Mononuclear cell (primary cell): ENCODE measurements around the gene RIOK1. TPM values are rescaled to one million over a fixed set of nuclear protein-coding genes. Genes with fewer than 3 reads are reported as not detected.

Source experiments
- H3K27me3 ChIP-seq: 2 replicates; pipeline ENCODE4 v1.6.0; 2011; ENCODE audit warnings: low read length, control low read depth; ENCODE audit not compliant: insufficient read depth
- H3K4me1 ChIP-seq: 2 replicates; pipeline ENCODE4 v1.5.1; 2011; ENCODE audit warnings: mild to moderate bottlenecking, low read length, control low read depth; ENCODE audit not compliant: insufficient read depth
- H3K4me3 ChIP-seq: 2 replicates; pipeline ENCODE4 v1.5.1; 2011; ENCODE audit warnings: mild to moderate bottlenecking, low read length, moderate library complexity
- H3K9me3 ChIP-seq: 2 replicates; pipeline ENCODE4 v1.5.1; 2011; ENCODE audit warnings: low read depth, mild to moderate bottlenecking, control low read depth, low read length
- total RNA-seq: library from RNA; depleted of rRNA; stranded (reverse); fragments of >200 nt; gene quantifications from one replicate; pipeline ENCODE4 v1.2.3, GENCODE V29; 2012

RIOK1 gene
- total RNA-seq, 1 donor = 29.4 TPM

DNA sequence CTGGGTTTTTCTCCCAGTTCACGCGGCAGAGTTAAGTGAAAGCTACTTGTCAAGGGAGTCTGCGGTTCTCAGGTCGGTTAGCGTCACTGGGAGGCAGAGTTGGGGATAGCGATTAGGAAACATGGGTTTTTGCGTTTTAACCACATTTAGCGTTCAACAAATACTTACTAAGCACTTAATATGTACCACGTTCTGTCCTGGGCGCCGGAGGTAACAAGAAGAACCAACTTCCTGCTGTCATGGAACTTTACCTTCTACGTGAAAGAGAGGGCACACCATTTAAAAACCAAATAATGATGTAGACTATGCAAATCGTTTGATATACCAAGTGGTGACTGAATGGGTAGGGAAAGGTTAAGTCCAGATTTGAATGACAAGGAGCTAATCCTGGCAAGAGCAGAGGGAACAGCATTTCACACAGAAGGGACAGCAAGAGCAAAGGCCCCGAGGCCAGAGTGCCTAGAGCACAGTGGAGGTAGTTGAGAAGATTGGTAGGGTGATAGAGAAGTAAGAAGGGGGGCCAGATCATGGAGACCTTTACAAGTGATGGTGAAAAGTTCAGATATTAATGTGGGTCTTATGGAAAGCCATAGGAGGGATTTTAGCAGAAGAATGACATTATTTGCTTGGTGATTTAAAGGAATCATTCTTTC is 744 bp downstream of the RIOK1 start:
- Histone ChIP-seq H3K27me3 (no peaks in the 10 kb centered on the region), H3K4me1 (peaks cover 16% of the 10 kb centered on the region), H3K4me3 (peak overlapping the region; percentile 71), H3K9me3 (no peaks in the 10 kb centered on the region)

DNA sequence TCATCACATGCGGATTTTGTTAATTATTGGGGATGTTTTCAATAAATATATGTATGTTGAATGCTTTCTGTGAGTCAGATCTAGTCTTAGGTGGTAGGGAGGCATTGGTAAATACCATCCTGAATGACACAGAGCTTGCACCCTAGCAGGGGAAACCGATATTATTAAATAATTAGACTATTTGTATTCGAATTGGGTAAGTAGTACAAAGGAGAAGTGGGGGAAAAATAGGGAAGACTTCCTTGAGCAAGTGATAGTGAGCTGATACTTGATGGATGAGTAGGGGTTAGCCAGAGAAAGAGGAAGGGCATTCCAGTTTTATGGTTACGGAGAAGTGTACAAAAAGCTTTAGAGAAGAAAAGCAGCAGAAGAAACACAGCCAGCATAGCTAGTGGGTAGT is 1.5 kb downstream of the RIOK1 start:
- peaks cover 16% of the 10 kb centered on the region for H3K4me1 ChIP-seq

DNA sequence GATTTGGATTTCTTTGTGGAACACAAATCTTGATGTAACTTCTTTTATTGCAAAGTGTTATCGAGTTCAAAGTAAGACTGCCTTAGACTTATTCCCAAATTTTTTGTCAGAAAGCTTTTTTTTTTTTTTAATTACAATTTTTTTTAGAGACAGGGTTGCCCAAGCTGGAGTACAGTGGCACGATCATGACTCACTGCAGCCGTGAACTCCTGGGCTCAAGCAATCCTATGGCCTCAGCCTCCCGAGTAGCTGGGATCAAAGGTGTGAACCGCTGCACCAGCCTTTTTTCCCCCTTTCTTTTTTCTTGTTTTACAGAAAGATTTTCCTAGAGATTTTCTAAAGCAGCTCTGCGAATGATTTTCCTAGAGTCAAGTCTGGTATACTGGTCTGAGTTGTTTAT is 2.8 kb downstream of the RIOK1 start:
- Histone ChIP-seq H3K4me3 (no peak overlapping the region), H3K4me1 (peaks cover 16% of the 10 kb centered on the region), H3K27me3 (no peaks in the 10 kb centered on the region), H3K9me3 (no peaks in the 10 kb centered on the region)

More for the DNA sequence above, 1.5 kb downstream of the RIOK1 start:
- Histone ChIP-seq H3K4me3 (no peak overlapping the region), H3K27me3 (no peaks in the 10 kb centered on the region), H3K9me3 (no peaks in the 10 kb centered on the region)

DNA sequence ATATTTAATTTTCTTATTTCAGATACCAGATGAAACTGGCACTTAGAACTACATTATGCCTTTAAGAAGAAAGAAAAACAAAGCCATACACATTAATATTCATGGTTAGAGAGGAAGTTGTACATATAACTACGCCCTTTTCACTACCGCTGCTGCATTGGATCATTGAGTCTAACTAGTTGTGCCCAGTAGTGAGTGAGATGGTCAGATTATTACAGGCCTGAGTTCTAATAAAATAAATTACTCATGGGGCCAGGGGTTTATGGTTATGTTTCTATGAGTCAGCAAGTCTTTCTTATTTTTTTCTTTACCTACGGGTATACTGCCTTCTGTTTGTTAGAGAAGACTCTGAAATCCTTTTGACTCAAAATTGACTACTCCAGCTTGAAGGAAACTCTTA is 11.5 kb downstream of the RIOK1 start:
- Histone ChIP-seq H3K4me1 (no peaks in the 10 kb centered on the region), H3K27me3 (no peaks in the 10 kb centered on the region), H3K9me3 (no peaks in the 10 kb centered on the region), H3K4me3 (no peak overlapping the region)

DNA sequence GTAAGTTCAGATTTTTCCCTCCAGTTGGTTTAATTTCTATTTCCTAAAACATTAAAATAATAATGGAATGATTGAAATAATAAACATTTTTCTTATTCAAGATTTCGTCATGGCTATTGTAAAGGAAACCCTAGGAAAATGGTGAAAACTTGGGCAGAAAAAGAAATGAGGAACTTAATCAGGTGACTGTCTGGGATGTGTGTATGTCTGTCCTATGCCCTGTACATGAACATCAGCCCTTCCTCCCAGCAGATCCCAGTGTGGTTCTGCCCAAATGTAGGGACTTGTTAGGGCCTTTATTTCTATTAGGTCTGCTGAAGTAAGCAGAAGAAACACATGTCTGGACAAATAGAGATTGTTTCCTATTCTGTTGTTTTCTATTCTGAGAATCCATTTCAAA is 13.1 kb downstream of the RIOK1 start:
- Histone ChIP-seq H3K9me3 (no peaks in the 10 kb centered on the region), H3K27me3 (no peaks in the 10 kb centered on the region), H3K4me3 (no peak overlapping the region), H3K4me1 (no peaks in the 10 kb centered on the region)

DNA sequence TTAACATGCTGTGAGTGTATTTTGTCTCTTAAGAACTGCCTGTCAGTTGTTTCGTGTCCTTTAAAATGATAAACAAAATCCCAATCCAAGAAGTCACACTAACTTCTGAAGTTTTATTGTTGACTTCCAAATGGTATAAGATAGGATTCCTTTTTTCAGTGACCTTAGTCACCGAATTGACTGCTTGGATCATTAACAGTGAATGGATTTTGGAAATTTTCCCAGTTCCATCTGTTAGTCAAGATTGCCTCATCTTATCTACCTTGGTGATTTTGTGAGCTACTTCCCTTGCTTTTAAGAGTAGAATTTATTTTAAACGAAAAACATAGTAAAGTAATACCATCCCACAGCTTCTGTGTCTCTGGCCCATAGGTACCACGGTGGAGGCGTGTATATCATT is 14.9 kb downstream of the RIOK1 start:
- H3K9me3 ChIP-seq = no peaks in the 10 kb centered on the region
- H3K4me1 ChIP-seq = no peaks in the 10 kb centered on the region
- H3K4me3 ChIP-seq = no peak overlapping the region
- no peaks in the 10 kb centered on the region for H3K27me3 ChIP-seq

DNA sequence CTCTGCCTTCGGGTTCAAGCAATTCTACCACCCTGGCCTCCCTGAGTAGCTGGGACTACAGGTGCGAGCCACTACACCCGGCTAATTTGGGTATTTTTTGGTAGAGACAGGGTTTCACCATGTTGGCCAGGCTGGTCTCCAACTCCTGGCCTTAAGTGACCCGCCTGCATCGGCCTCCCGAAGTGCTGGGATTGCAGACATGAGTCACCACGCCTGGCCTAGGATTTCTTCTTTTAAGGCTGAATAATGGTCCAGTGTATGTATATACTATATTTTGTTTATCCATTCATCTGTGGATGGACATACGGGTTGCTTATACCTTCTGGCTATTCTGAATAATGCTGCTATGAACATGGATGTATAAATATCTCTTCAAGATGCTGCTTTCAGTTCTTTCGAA is 17.1 kb downstream of the RIOK1 start:
- Histone ChIP-seq H3K27me3 (no peaks in the 10 kb centered on the region), H3K4me1 (no peaks in the 10 kb centered on the region), H3K4me3 (no peak overlapping the region), H3K9me3 (no peaks in the 10 kb centered on the region)

DNA sequence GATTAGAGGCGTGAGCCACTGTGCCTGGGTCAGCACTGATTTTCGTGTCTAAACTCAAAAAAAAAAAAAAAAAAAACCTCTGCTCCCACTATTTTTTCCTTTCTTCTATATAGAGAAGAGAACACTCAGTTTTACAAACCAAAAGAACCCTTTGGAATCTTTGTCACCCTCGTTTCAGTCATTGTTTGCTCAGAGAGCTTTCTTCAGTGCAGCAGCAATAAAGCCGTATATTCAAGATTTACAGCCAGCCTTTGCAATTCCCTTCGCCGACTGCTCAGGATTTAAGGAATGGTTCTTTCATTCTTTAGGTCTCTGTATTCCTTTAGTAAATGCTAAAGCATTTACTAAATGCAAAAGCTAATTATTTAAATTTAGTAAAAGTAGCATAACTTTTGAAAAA is 20.1 kb downstream of the RIOK1 start:
- Histone ChIP-seq H3K4me1 (no peaks in the 10 kb centered on the region), H3K9me3 (no peaks in the 10 kb centered on the region), H3K4me3 (no peak overlapping the region), H3K27me3 (no peaks in the 10 kb centered on the region)

DNA sequence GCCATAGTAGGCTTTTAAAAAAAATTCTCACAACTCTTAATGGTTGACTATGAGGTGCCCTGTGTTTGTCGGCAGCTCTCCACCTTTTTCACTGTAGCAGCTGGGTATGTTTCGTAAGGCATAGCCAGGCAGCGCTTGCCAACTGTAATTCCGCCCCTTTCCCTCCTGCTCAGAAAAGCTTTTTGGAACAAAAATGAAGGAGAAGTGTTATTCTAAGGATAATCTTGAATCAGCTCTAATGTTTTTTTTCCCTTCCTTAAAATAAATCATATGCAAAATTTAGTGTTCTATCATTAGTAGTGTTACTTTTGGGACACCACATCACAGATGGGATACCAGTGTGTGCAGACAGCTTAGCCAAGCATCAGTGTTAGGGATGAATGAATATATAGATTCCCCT is 21.2 kb downstream of the RIOK1 start:
- no peak overlapping the region for H3K4me3 ChIP-seq
- no peaks in the 10 kb centered on the region for H3K9me3 ChIP-seq
- H3K27me3 ChIP-seq = no peaks in the 10 kb centered on the region
- no peaks in the 10 kb centered on the region for H3K4me1 ChIP-seq

DNA sequence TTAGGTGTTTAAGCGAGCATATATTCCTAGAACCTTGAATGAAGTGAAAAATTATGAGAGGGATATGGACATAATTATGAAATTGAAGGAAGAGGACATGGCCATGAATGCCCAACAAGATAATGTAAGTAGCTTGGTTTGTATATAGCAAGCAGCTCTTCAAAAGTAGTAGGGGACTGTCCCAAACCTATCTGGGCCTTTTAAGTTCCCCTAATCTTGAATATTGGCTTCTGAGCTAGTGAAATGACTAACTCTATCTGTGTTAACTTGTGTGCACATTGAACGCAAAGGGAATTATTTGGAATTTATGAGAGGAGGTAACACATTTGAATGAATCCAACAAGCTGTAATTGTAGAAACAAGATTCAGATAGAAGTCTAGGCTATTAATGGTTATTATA is 21.7 kb downstream of the RIOK1 start:
- Histone ChIP-seq H3K4me1 (no peaks in the 10 kb centered on the region), H3K4me3 (no peak overlapping the region), H3K27me3 (no peaks in the 10 kb centered on the region), H3K9me3 (no peaks in the 10 kb centered on the region)

DNA sequence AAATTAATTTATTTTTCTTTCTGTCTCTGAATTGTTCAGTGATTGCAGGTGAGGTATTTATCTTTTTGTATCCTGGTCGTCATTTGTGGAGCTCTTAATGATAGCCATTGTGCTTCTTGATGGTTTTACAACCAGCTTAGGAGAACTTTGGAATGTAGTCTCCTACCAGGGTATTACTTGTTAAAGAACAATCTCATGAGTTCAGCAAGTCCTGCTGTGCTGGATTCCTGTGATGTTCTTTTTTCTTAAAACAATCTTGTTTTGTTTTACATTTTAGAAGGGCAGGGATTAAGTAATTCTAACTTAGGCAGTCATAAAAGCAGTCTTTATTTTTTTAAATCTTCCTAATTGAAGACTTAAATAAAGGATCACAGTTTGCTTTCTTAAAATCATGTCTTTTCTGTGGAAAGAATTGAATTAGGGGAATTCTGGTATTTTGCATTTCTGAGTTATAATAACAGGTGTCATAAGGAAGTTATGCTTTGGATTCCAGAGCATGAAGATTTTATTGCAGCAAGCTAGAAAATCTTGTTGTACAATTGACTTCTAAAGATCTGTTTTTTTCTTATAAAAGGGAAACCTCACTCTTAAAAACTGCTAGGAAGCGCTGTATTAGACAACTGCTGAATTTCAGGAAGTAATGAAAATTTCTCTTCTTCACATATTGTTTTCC is 23.7 kb downstream of the RIOK1 start:
- no peaks in the 10 kb centered on the region for H3K9me3 ChIP-seq
- no peak overlapping the region for H3K4me3 ChIP-seq
- H3K4me1 ChIP-seq = no peaks in the 10 kb centered on the region
- no peaks in the 10 kb centered on the region for H3K27me3 ChIP-seq

DNA sequence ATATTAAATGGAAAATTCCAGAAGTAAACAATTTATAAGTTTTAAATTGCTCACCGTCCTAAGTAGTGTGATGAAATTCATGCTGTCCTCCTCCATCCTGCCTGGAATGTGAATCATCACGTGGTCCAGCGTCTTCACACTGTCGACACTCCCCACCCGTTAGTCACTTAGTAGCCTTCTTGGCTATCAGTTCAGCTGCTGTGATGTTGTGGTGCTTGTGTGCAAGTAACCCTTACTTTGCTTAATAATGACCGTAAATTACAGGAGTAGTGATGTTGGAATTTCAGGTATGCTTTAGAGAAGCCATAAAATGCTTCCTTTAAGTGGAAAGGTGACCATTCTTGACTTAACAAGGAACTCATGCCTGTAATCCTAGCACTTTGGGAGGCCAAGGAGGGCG is 25.2 kb downstream of the RIOK1 start:
- Histone ChIP-seq H3K9me3 (no peaks in the 10 kb centered on the region), H3K4me3 (no peak overlapping the region), H3K27me3 (no peaks in the 10 kb centered on the region), H3K4me1 (no peaks in the 10 kb centered on the region)

DNA sequence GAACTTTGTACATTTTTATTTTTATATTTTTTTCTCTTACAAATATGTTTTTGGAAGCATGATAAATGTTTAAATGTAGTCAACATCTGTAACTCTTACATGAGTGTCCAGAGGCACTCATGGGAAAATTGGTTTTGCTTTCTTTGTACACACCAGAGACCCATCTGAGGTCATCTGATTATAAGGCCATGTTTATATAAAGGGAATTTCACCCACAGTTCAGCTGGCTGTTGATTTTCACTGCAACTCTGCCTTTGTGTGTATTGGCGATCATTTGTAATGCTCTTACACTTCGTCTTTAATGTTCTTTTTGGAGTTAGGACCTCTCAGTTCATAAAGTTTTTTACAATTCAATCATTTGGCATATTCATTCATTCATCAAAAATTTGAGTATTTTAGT is 28.1 kb downstream of the RIOK1 start:
- Histone ChIP-seq H3K4me3 (no peak overlapping the region), H3K4me1 (no peaks in the 10 kb centered on the region), H3K27me3 (no peaks in the 10 kb centered on the region), H3K9me3 (no peaks in the 10 kb centered on the region)

DNA sequence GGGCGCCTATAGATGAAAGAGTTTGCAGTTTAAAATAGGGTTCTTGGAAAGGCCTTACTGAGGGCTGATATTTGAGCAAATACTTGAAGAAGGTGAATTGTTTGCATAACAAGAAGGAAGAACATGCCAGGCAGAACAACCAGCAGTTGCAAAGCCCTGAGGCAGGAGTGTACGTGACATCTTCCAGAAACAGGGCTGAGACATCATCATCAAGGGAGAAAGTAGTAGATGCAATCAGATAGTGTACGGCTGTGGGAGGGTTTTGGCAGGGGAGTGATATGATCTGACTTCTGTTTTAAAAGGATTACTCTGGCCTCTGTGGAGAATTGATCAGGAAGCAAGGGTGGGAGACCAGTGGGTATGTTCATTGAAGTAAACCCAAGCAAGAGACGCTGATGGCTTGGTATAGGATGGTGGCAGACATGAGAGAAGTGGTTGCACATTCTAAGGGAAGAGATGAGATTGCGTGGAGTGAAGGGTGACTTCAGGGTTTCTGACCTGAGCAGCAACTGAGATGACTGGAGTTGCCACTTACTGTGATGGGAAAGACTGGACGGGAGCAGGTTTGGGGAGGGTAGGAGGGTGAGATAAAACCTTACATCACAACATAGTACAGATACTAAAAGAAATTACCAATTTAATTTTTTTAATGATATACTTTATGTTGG is 28.8 kb downstream of the RIOK1 start:
- Histone ChIP-seq H3K9me3 (no peaks in the 10 kb centered on the region), H3K4me3 (no peak overlapping the region), H3K4me1 (no peaks in the 10 kb centered on the region), H3K27me3 (no peaks in the 10 kb centered on the region)

DNA sequence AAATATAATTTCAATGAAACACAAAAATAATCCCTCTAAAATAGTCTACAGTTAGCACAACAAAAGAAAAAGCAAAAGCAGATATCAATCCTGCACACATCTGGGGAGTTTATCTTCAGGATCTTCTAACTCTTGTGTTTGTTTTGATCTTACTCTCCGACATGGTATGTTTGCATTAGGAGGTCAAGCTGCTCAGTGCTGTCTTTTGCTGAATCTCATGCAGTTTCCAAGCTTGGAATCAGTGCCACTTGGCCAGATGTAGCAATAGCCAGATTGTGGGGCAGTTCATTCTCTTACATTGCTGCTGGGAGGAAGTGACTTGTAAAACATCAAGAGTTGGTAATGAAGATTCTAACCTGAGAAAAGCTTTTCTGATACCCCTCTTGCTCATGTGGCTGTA is 29.5 kb downstream of the RIOK1 start:
- Histone ChIP-seq H3K9me3 (no peaks in the 10 kb centered on the region), H3K4me1 (no peaks in the 10 kb centered on the region), H3K4me3 (no peak overlapping the region), H3K27me3 (no peaks in the 10 kb centered on the region)

DNA sequence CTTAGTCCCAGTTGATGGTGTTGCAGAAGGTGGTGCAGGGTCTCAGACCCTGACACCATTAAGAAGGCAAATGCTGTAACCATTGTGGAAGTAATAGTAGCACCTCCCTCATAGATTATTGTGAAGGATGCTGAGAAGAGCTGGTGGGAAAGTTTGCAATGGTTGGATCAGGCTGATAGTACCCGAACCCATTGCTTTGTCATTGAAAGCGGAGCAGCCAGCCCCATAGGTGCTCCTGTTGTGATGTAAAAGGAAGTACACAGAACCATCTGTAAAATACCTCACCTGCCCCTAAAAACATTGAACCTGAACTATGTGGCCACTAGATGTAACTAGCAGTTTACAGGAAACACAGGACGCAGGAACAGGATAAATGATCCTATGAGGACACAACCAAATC is 31.5 kb downstream of the RIOK1 start:
- Histone ChIP-seq H3K27me3 (no peaks in the 10 kb centered on the region), H3K4me3 (no peak overlapping the region), H3K4me1 (no peaks in the 10 kb centered on the region), H3K9me3 (no peaks in the 10 kb centered on the region)
